SH-SY5Y (cell line): ENCODE measurements around the gene MT1E.
A peak's percentile ranks its signal among the peaks of the same experiment; 100 is the strongest.

Experiments
- GATA2 ChIP-seq: IDR thresholded peaks from 2 replicates; pipeline ENCODE4 v1.6.1; 2011; ENCODE audit warnings: mild to moderate bottlenecking, low read depth, low read length
- GATA3 ChIP-seq: IDR thresholded peaks from 2 replicates; pipeline ENCODE4 v1.6.1; 2011; ENCODE audit warnings: low read depth, mild to moderate bottlenecking, low read length, moderate library complexity

MT1E gene

GRCh38 chr16:56625140-56625942 lies at the start of gene MT1E:
MT1E (plus strand) TSS chr16:56625781; CDS start chr16:56625852, 71 bp downstream.
- no peak for TF ChIP-seq GATA3
- TF ChIP-seq GATA2, result no peak

- no peak for TF ChIP-seq GATA2
- TF ChIP-seq GATA3, result no peak
Measured at GRCh38 chr16:56576585-56577299, 48.8 kb upstream of the MT1E start.

- TF ChIP-seq GATA2 (no peak), GATA3 (no peak)
Measured at GRCh38 chr16:56577300-56577625, 48.3 kb upstream of the MT1E start.

GRCh38 chr16:56580391-56581048 lies 45.1 kb upstream of the MT1E start:
- TF ChIP-seq GATA2, result no peak
- TF ChIP-seq GATA3, result no peak

- TF ChIP-seq GATA3, result no peak
- TF ChIP-seq GATA2, result no peak
Measured at GRCh38 chr16:56583351-56584168, 42.0 kb upstream of the MT1E start.

GRCh38 chr16:56584276-56584675 lies 41.3 kb upstream of the MT1E start:
- TF ChIP-seq GATA2 (no peak), GATA3 (no peak)

- TF ChIP-seq GATA2, result no peak
- TF ChIP-seq GATA3, result no peak
Measured at GRCh38 chr16:56588781-56589140, 36.8 kb upstream of the MT1E start.

GRCh38 chr16:56589141-56590039 lies 36.2 kb upstream of the MT1E start, which contains the start of gene MT3:
MT3 (plus strand) TSS chr16:56589528; CDS start chr16:56589591, 63 bp downstream.
- TF ChIP-seq GATA2 (no peak), GATA3 (no peak)

GRCh38 chr16:56591377-56592060 lies 34.1 kb upstream of the MT1E start:
- TF ChIP-seq GATA3, result no peak
- no peak for TF ChIP-seq GATA2

GRCh38 chr16:56593573-56594291 lies 31.8 kb upstream of the MT1E start:
- TF ChIP-seq GATA3, result no peak

- no peak for TF ChIP-seq GATA3
- no peak for TF ChIP-seq GATA2
Measured at GRCh38 chr16:56594292-56594619, 31.3 kb upstream of the MT1E start.

- TF ChIP-seq GATA2, result peak; percentile 64
- TF ChIP-seq GATA3, result no peak
Measured at GRCh38 chr16:56600398-56600999, 25.1 kb upstream of the MT1E start.
